HEK293 (cell line): ENCODE results near the gene GZF1.

Experiments
- ZBTB26 ChIP-seq: fragments of 450-650 bp; formaldehyde crosslinking; optimal IDR thresholded peaks from 2 replicates; pipeline ENCODE3; 2016; ENCODE audit warnings: missing biosample characterization, mild to moderate bottlenecking, missing genetic modification characterization
- ZNF174 ChIP-seq: fragments of 450-650 bp; formaldehyde crosslinking; IDR thresholded peaks from 2 replicates; pipeline ENCODE4 v1.5.0; 2017; ENCODE audit warnings: missing biosample characterization, mild to moderate bottlenecking, missing genetic modification characterization
- ZNF324 ChIP-seq: fragments of 450-650 bp; formaldehyde crosslinking; IDR thresholded peaks from 2 replicates; pipeline ENCODE4 v1.5.1; 2016; ENCODE audit warnings: missing biosample characterization, missing genetic modification characterization
- ZNF549 ChIP-seq: fragments of 450-650 bp; IDR thresholded peaks from 2 replicates; pipeline ENCODE4 v1.5.1; 2018; ENCODE audit warnings: missing biosample characterization, missing genetic modification characterization, mild to moderate bottlenecking, inconsistent platforms, moderate library complexity
- ZNF629 ChIP-seq: fragments of 450-650 bp; formaldehyde crosslinking; IDR thresholded peaks from 2 replicates; pipeline ENCODE4 v1.5.1; 2017; ENCODE audit warnings: missing biosample characterization, missing genetic modification characterization

GRCh38 chr20:23370274-23370673, 8.3 kb downstream of the GZF1 start:
- TF ChIP-seq ZNF629 (tag by site-specific recombination) (no peak), ZBTB26 (tag by site-specific recombination) (no peak), ZNF549 (tag by site-specific recombination) (no peak), ZNF324 (tag by site-specific recombination) (no peak), ZNF174 (no peak)
